GM12878 (cell line): Measurements from ENCODE around the gene TMEM135. TPM values are rescaled to one million over a fixed set of nuclear protein-coding genes. Genes with fewer than 3 reads are reported as not detected.

Source experiments
- ATAC-seq: fragments of 200-7000 bp; cut with Tn5 transposase; 3 replicates; pipeline ENCODE4 v1.9.1; 2020; ENCODE audit warnings: mild to moderate bottlenecking, moderate library complexity
- BruUV-seq: library from RNA; stranded (reverse); fragments of 400-500 nt; replicated peaks from 2 replicates; lab custom pipeline; 2021; lab: Mats Ljungman, UMichigan
- CTCF ChIA-PET: fragments of 300-600 bp; sonication (Branson Sonifier 250); formaldehyde crosslinking; extraction: SDS; loops from one replicate; lab custom pipeline; 2021; ENCODE audit warnings: inconsistent platforms; lab: Yijun Ruan, JAX
- POLR2A ChIA-PET: fragments of 350-600 bp; formaldehyde crosslinking; extraction: SDS; loops from one replicate; lab custom pipeline; 2021; ENCODE audit warnings: inconsistent platforms; lab: Charles Lee
- RAD21 ChIA-PET: fragments of 300-600 bp; sonication (Branson Sonifier 250); formaldehyde crosslinking; loops from one replicate; lab custom pipeline; 2023; ENCODE audit warnings: antibody characterized with exemption; ENCODE audit not compliant: unreplicated experiment; lab: Charles Lee
- SMC1A ChIA-PET: fragments of 300-600 bp; sonication (Branson Sonifier 250); formaldehyde crosslinking; loops from one replicate; lab custom pipeline; 2023; ENCODE audit not compliant: unreplicated experiment, uncharacterized antibody; lab: Charles Lee
- DNase-seq: peaks from one replicate; pipeline ENCODE4 v3.0.0-alpha.2; 2011; ENCODE audit warnings: low read depth, low spot score
- FAIRE-seq: peaks from 3 replicates; lab custom pipeline; 2011; peaks lifted over from hg19 to GRCh38; lab: Jason Lieb, UNC
- H2AFZ ChIP-seq: 2 replicates; pipeline ENCODE4 v1.6.0; 2011; ENCODE audit warnings: low read depth, low read length, control low read depth; ENCODE audit not compliant: control insufficient read depth
- H3K27ac ChIP-seq: 2 replicates; pipeline ENCODE4 v1.5.1; 2011; ENCODE audit warnings: control low read depth; ENCODE audit not compliant: control insufficient read depth, insufficient read depth
- H3K27me3 ChIP-seq, 2 experiments: replicated peaks in 1 of 2; 2 replicates each; pipeline versions ENCODE4 v1.6.0 to v1.6.1; 2011; ENCODE audit warnings: low read length in 1 of 2; ENCODE audit not compliant: control insufficient read depth in 2 of 2, insufficient read depth in 2 of 2
- H3K36me3 ChIP-seq, 2 experiments: 2 replicates each; pipeline ENCODE4 v1.5.1; 2011; ENCODE audit warnings: low read length in 1 of 2; ENCODE audit not compliant: control insufficient read depth in 2 of 2, insufficient read depth in 2 of 2
- H3K4me1 ChIP-seq: 2 replicates; pipeline ENCODE4 v1.6.1; 2011; ENCODE audit warnings: mild to moderate bottlenecking, low read length, moderate library complexity, mixed read lengths; ENCODE audit not compliant: control insufficient read depth, insufficient read depth
- H3K4me2 ChIP-seq: 2 replicates; pipeline ENCODE4 v1.6.0; 2011; ENCODE audit warnings: control low read depth; ENCODE audit not compliant: control insufficient read depth, insufficient read depth
- H3K4me3 ChIP-seq: fragments of 200-600 bp; sonication (generic); 2 replicates; pipeline ENCODE4 v1.5.1; 2016
- H3K79me2 ChIP-seq: 2 replicates; pipeline ENCODE4 v1.6.0; 2011; ENCODE audit warnings: low read length; ENCODE audit not compliant: control insufficient read depth, insufficient read depth
- H3K9ac ChIP-seq: 2 replicates; pipeline ENCODE4 v1.8.0; 2011; ENCODE audit warnings: low read length, control low read depth, mixed read lengths; ENCODE audit not compliant: control insufficient read depth, insufficient read depth
- H3K9me3 ChIP-seq: replicated peaks from 3 replicates; pipeline ENCODE4 v1.5.1; 2011; ENCODE audit warnings: mild to moderate bottlenecking, low read length; ENCODE audit not compliant: control insufficient read depth, insufficient read depth
- H4K20me1 ChIP-seq: 2 replicates; pipeline ENCODE4 v1.6.0; 2011; ENCODE audit not compliant: control insufficient read depth, insufficient read depth
- CBFB ChIP-seq: IDR thresholded peaks from 2 replicates; pipeline ENCODE4 v1.6.1; 2016; ENCODE audit warnings: antibody characterized with exemption, low read depth
- CBX3 ChIP-seq: fragments of 200-600 bp; sonication (generic); IDR thresholded peaks from 2 replicates; pipeline ENCODE4 v1.6.1; 2016; ENCODE audit warnings: low read depth, borderline replicate concordance
- CHD4 ChIP-seq: fragments of 200-600 bp; sonication (generic); IDR thresholded peaks from 2 replicates; pipeline ENCODE4 v1.6.1; 2016; ENCODE audit warnings: mild to moderate bottlenecking
- CREM ChIP-seq: IDR thresholded peaks from 2 replicates; pipeline ENCODE4 v1.6.1; 2014; ENCODE audit warnings: antibody characterized with exemption, low read depth
- FOS ChIP-seq: IDR thresholded peaks from 3 replicates; pipeline ENCODE4 v1.6.1; 2011; ENCODE audit warnings: borderline replicate concordance; ENCODE audit not compliant: insufficient read length; ENCODE audit errors: extremely low read depth
- FOXM1 ChIP-seq: IDR thresholded peaks from 2 replicates; pipeline ENCODE4 v1.6.1; 2012; ENCODE audit warnings: low read depth, mild to moderate bottlenecking, inconsistent platforms, low read length, moderate library complexity
- MAX ChIP-seq: IDR thresholded peaks from 2 replicates; pipeline ENCODE4 v1.6.1; 2012; ENCODE audit warnings: low read depth, low read length, improper control_type of control experiment
- MTA3 ChIP-seq: IDR thresholded peaks from 2 replicates; pipeline ENCODE4 v1.6.1; 2012; ENCODE audit warnings: low read length, inconsistent platforms, borderline replicate concordance
- NFIC ChIP-seq: IDR thresholded peaks from 2 replicates; pipeline ENCODE4 v1.6.1; 2012; ENCODE audit warnings: low read depth, mild to moderate bottlenecking, inconsistent platforms, low read length, moderate library complexity
- NFYB ChIP-seq: IDR thresholded peaks from 2 replicates; pipeline ENCODE4 v1.6.1; 2011; ENCODE audit warnings: low read depth, mild to moderate bottlenecking, low read length, improper control_type of control experiment, moderate library complexity; ENCODE audit not compliant: insufficient read depth
- RAD21 ChIP-seq: IDR thresholded peaks from 2 replicates; pipeline ENCODE4 v1.6.1; 2011; ENCODE audit warnings: mild to moderate bottlenecking, low read depth, low read length, moderate library complexity; ENCODE audit not compliant: insufficient read depth
- RCOR1 ChIP-seq: conservative IDR thresholded peaks from 2 replicates; pipeline ENCODE4 v1.6.1; 2012; ENCODE audit warnings: low read depth, low read length, improper control_type of control experiment
- SIN3A ChIP-seq: IDR thresholded peaks from 2 replicates; pipeline ENCODE4 v1.6.1; 2012; ENCODE audit warnings: low read depth, low read length, improper control_type of control experiment
- SKIL ChIP-seq: fragments of 450-650 bp; IDR thresholded peaks from 2 replicates; pipeline ENCODE4 v1.6.1; 2017; ENCODE audit warnings: mild to moderate bottlenecking, low read depth, inconsistent platforms; ENCODE audit not compliant: poor library complexity, severe bottlenecking
- SMC3 ChIP-seq: IDR thresholded peaks from 2 replicates; pipeline ENCODE4 v1.6.1; 2011; ENCODE audit warnings: low read length, improper control_type of control experiment, borderline replicate concordance
- SREBF2 ChIP-seq: IDR thresholded peaks from 2 replicates; pipeline ENCODE4 v1.6.1; 2012; ENCODE audit warnings: mild to moderate bottlenecking, low read length
- ZNF622 ChIP-seq: fragments of 450-650 bp; IDR thresholded peaks from 2 replicates; pipeline ENCODE4 v1.6.1; 2017; ENCODE audit warnings: mild to moderate bottlenecking, inconsistent platforms
- ZSCAN29 ChIP-seq: fragments of 450-650 bp; IDR thresholded peaks from 2 replicates; pipeline ENCODE4 v1.6.1; 2017; ENCODE audit warnings: mild to moderate bottlenecking, moderate library complexity
- WGBS: methylation state at CpG from one replicate; pipeline ENCODE4 v1.1.6; 2016; ENCODE audit warnings: low lambda C conversion rate; ENCODE audit not compliant: insufficient replicate concordance, insufficient coverage; ENCODE audit errors: missing lambda C conversion rate; 5-methylcytosine and 5-hydroxymethylcytosine counted together
- in situ Hi-C: fragments of 300-500 bp; cut with MboI; formaldehyde crosslinking; loops from 9 replicates; pipeline ENCODE4 v1.14.3; 2018; ENCODE audit warnings: mixed read lengths
- intact Hi-C: fragments of 100-400 bp; cut with micrococcal nuclease; formaldehyde crosslinking; loops from one replicate; pipeline ENCODE4 v1.14.2; 2022; ENCODE audit not compliant: unreplicated experiment
- polyA plus RNA-seq, 11 experiments: library from polyadenylated mRNA; depleted of rRNA in 4 of 11; unstranded in 6 of 11; stranded (reverse) in 5 of 11; fragments of >200 nt; fragmentation: Nextera tagmentation in 4 of 11; fragmentation: Illumina TruSeq in 1 of 11; extraction: Ambion mirVana in 4 of 11; extraction: Trizol in 1 of 11; gene quantifications; 1 replicate in 1 of 11; 2 replicates in 10 of 11; pipeline versions ENCODE4 v1.2.1 to v1.2.3, GENCODE V29; 2011 to 2016; ENCODE audit warnings: inconsistent platforms in 2 of 11, missing spikeins in 2 of 11, low read depth in 1 of 11
- total RNA-seq, 4 experiments: library from RNA; depleted of rRNA in 3 of 4; stranded (reverse); fragments of >200 nt in 3 of 4; fragmentation: Illumina TruSeq in 1 of 4; extraction: Trizol in 1 of 4; gene quantifications; 2 replicates each; pipeline versions ENCODE4 v1.2.1 to v1.2.3, GENCODE V29; 2013 to 2021
- TF ChIP-seq, protein P1 (sequence below): fragments of 450-650 bp; IDR thresholded peaks from 2 replicates; pipeline ENCODE4 v1.6.1; 2017; ENCODE audit warnings: antibody characterized with exemption, mild to moderate bottlenecking, moderate library complexity

TMEM135 gene
- total and polyA plus RNA-seq, 10 of the 15 experiments (the other 5 are each of a cell fraction or from before 2014, with no cell fraction given) = 7.2 to 117 (median 12.9) TPM

DNA sequence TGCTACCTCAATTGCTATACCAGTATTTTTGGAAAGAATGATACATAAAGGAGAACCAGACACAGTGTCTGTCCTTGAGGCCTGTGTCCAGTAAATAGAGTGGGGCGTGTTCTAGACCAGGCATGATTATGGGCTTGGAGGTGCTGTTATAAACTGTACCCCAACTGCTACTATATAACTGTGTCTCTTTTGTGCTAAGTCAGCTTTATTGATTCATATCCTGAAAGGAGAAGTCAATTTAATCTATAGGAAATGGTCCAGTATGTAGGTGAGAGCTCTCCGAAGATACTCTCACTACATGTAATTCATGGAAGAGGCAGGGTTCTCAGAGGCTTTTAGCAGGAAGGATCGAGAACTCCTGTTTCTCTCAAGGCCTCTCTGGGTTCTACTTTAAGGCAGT, 334.3 kb downstream of the TMEM135 start:
- H3K27me3 ChIP-seq = peaks cover 0 to 1% of the 10 kb centered on the region in 2 experiments; a peak in 2 of 4 replicates
- no peak overlapping the region for H3K4me2 ChIP-seq
- H3K9ac ChIP-seq = no peak overlapping the region
- intact Hi-C loops = no loop called here
- no peak overlapping the region for H2AFZ ChIP-seq
- FAIRE-seq (no peak), DNase-seq (no peak), ATAC-seq (no peak)
- H3K4me3 ChIP-seq = no peak overlapping the region
- H3K9me3 ChIP-seq = no peaks in the 10 kb centered on the region
- no peaks in the 10 kb centered on the region for H3K79me2 ChIP-seq
- SMC1A ChIA-PET = no interaction called here
- H3K4me1 ChIP-seq = no peaks in the 10 kb centered on the region
- no peak overlapping the region for H3K27ac ChIP-seq
- TF ChIP-seq ZSCAN29 = no peak
- no peak for TF ChIP-seq NFIC
- TF ChIP-seq SMC3 = no peak
- TF ChIP-seq CHD4 = no peak
- TF ChIP-seq SKIL = no peak
- no peak for TF ChIP-seq SREBF2
- no peak for TF ChIP-seq FOXM1
- TF ChIP-seq CBX3 = no peak
- no peak for TF ChIP-seq RCOR1
- TF ChIP-seq NFYB = no peak
- TF ChIP-seq CBFB = no peak
- TF ChIP-seq, protein P1, sequence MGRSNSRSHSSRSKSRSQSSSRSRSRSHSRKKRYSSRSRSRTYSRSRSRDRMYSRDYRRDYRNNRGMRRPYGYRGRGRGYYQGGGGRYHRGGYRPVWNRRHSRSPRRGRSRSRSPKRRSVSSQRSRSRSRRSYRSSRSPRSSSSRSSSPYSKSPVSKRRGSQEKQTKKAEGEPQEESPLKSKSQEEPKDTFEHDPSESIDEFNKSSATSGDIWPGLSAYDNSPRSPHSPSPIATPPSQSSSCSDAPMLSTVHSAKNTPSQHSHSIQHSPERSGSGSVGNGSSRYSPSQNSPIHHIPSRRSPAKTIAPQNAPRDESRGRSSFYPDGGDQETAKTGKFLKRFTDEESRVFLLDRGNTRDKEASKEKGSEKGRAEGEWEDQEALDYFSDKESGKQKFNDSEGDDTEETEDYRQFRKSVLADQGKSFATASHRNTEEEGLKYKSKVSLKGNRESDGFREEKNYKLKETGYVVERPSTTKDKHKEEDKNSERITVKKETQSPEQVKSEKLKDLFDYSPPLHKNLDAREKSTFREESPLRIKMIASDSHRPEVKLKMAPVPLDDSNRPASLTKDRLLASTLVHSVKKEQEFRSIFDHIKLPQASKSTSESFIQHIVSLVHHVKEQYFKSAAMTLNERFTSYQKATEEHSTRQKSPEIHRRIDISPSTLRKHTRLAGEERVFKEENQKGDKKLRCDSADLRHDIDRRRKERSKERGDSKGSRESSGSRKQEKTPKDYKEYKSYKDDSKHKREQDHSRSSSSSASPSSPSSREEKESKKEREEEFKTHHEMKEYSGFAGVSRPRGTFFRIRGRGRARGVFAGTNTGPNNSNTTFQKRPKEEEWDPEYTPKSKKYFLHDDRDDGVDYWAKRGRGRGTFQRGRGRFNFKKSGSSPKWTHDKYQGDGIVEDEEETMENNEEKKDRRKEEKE = no peak
- TF ChIP-seq ZNF622 = no peak
- TF ChIP-seq FOS = no peak
- TF ChIP-seq MAX = no peak
- no peak for TF ChIP-seq CREM
- TF ChIP-seq RAD21 = no peak
- no peak for TF ChIP-seq SIN3A
- TF ChIP-seq MTA3 = no peak
- 29% methylated on average over 3 of the region's 3 CpGs for WGBS
- POLR2A ChIA-PET = no interaction called here
- CTCF ChIA-PET = no interaction called here
- RAD21 ChIA-PET = no interaction called here
- in situ Hi-C loops = loop anchor here (25.0 kb wide), 1 partner anchor 1515 kb away; no protein-coding TSS in a partner anchor
- no TSS peak for BruUV-seq
- no peaks in the 10 kb centered on the region for H4K20me1 ChIP-seq
- no peaks in the 10 kb centered on the region for H3K36me3 ChIP-seq
